Spleen (tissue), 11 donors: ENCODE data around the gene MTX2. TPM values are rescaled to one million over a fixed set of nuclear protein-coding genes. Genes with fewer than 3 reads are reported as not detected.
"Not testable (repeated sequence)": the region's sequence is repeated elsewhere in the genome, so short reads cannot be mapped to it uniquely, and the experiment has no call there.

Experiments
- DNase-seq: peaks from one replicate; pipeline ENCODE4 v3.0.0-alpha.2; 2020
- H3K27ac ChIP-seq, 8 donors: fragments of 200-600 bp; sonication (generic) in 7 of 8; 1 replicate in 4 of 8; 2 replicates in 4 of 8; pipeline versions ENCODE4 v1.5.0 to v1.8.0; 2016 to 2021; ENCODE audit warnings: inconsistent platforms in 4 of 8, mild to moderate bottlenecking in 4 of 8, moderate library complexity in 1 of 8
- H3K27me3 ChIP-seq, 7 donors: fragments of 200-600 bp; sonication (generic) in 6 of 7; replicated peaks in 1 of 7; 1 replicate in 4 of 7; 2 replicates in 3 of 7; pipeline versions ENCODE4 v1.5.0 to v1.8.0; 2016 to 2021; ENCODE audit warnings: inconsistent platforms in 3 of 7, mild to moderate bottlenecking in 1 of 7
- H3K36me3 ChIP-seq, 6 donors: fragments of 200-600 bp; sonication (generic) in 5 of 6; 1 replicate in 4 of 6; 2 replicates in 2 of 6; pipeline versions ENCODE4 v1.5.0 to v1.8.0; 2016 to 2021; ENCODE audit warnings: inconsistent platforms in 2 of 6
- H3K4me1 ChIP-seq, 6 donors: fragments of 200-600 bp; sonication (generic) in 5 of 6; 1 replicate in 3 of 6; 2 replicates in 3 of 6; pipeline versions ENCODE4 v1.5.0 to v1.8.0; 2016 to 2021; ENCODE audit warnings: inconsistent platforms in 3 of 6
- H3K4me3 ChIP-seq, 8 donors: fragments of 200-600 bp; sonication (generic) in 7 of 8; 1 replicate in 4 of 8; 2 replicates in 4 of 8; pipeline versions ENCODE4 v1.5.0 to v1.8.0; 2016 to 2021; ENCODE audit warnings: inconsistent platforms in 4 of 8, mild to moderate bottlenecking in 4 of 8, moderate library complexity in 2 of 8
- H3K9me3 ChIP-seq, 8 donors: fragments of 200-600 bp; sonication (generic) in 7 of 8; 1 replicate in 4 of 8; 2 replicates in 4 of 8; pipeline versions ENCODE4 v1.5.0 to v1.8.0; 2016 to 2021; ENCODE audit warnings: inconsistent platforms in 4 of 8
- POLR2A ChIP-seq, 3 donors: fragments of 450-650 bp; IDR thresholded peaks; one replicate each; pipeline ENCODE4 v1.5.1; 2017; ENCODE audit warnings: antibody characterized with exemption in 3 of 3, mild to moderate bottlenecking in 1 of 3
- POLR2AphosphoS5 ChIP-seq, 3 donors: sonication (generic); formaldehyde crosslinking; IDR thresholded peaks; one replicate each; pipeline ENCODE4 v1.5.1; 2017; ENCODE audit warnings: antibody characterized with exemption in 3 of 3
- WGBS, 5 donors: extraction: QIAGEN DNeasy Blood & Tissue Kit in 3 of 5; methylation state at CpG; one replicate each; pipeline versions ENCODE4 v1.1.5 to v1.1.7; 2013 to 2018; 5-methylcytosine and 5-hydroxymethylcytosine counted together
- intact Hi-C: fragments of 100-400 bp; cut with DNase I; formaldehyde crosslinking; loops from one replicate; pipeline ENCODE4 v1.15.0; 2023; ENCODE audit warnings: low total_unique reads
- polyA plus RNA-seq, 3 donors: library from polyadenylated mRNA; stranded (reverse); fragments of 200-250 nt; gene quantifications; one replicate each; pipeline ENCODE4 v1.2.1, GENCODE V29; 2013
- total RNA-seq, 7 donors: library from RNA; depleted of rRNA in 3 of 7; stranded (reverse); fragments of >200 nt in 3 of 7; fragmentation: NEBNext Ultra II Directional in 4 of 7; extraction: Animal tissue kit (Norgen Biotek cat#: 25700) in 4 of 7; gene quantifications; one replicate each; pipeline versions ENCODE4 v1.1.0 to v1.2.1, GENCODE V29; 2016 to 2021
- TF ChIP-seq, protein P1 (sequence below), 11 experiments: fragments of 200-600 bp in 7 of 11; fragments of 450-650 bp in 4 of 11; sonication (generic) in 4 of 11; IDR thresholded peaks in 8 of 11; conservative IDR thresholded peaks in 3 of 11; 1 replicate in 7 of 11; 2 replicates in 4 of 11; pipeline versions ENCODE4 v1.4.0 to v1.8.0; 2016 to 2021; ENCODE audit warnings: antibody characterized with exemption in 11 of 11, inconsistent platforms in 4 of 11, mild to moderate bottlenecking in 1 of 11
- donor health status: healthy with polysubstance abuse.
- donor health status: DM: no; HTN: no; CAD: no; lungs with moderate emphysema.
- donor health status: DM: no; HTN: no; CAD: no.
- donor health status: Bipolar disorder and iron deficiency.
- donor health status: healthy.
- donor health status: DM: no; HTN: no; CAD: no.
- donor health status: DM: yes; HTN: yes; CAD: no.

Gene MTX2
- total and polyA plus RNA-seq, 10 donors, result 11.1 to 33.8 (median 19.6) TPM

DNA sequence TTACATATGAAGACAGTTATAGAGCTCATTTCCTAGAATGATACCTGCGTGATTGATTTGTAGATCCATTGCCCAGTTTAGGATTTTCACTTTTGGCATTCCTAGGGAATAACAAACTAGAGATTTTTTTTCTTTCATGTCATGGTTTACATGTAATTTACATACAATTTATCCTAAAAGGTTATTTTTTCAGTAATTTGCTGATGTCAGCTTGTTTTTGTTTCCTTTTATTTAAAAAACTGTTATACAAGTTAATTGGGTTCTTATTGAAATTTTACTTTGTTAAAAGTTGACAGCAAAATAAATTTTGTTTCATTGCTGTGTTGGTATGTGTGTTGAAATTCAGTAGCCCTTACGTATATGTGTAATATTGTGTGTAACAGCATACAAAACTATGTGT lies 23.4 kb downstream of the MTX2 start:
- H3K27me3 ChIP-seq, result no peaks in the 10 kb centered on the region
- no peak for DNase-seq
- H3K27ac ChIP-seq, result no peak overlapping the region
- peaks cover 0 to 22% (median 13%) of the 10 kb centered on the region in 6 donors for H3K4me1 ChIP-seq
- H3K36me3 ChIP-seq, result peaks cover 0 to 4% (median 0%) of the 10 kb centered on the region in 6 donors
- H3K4me3 ChIP-seq, result no peak overlapping the region
- TF ChIP-seq, protein P1, sequence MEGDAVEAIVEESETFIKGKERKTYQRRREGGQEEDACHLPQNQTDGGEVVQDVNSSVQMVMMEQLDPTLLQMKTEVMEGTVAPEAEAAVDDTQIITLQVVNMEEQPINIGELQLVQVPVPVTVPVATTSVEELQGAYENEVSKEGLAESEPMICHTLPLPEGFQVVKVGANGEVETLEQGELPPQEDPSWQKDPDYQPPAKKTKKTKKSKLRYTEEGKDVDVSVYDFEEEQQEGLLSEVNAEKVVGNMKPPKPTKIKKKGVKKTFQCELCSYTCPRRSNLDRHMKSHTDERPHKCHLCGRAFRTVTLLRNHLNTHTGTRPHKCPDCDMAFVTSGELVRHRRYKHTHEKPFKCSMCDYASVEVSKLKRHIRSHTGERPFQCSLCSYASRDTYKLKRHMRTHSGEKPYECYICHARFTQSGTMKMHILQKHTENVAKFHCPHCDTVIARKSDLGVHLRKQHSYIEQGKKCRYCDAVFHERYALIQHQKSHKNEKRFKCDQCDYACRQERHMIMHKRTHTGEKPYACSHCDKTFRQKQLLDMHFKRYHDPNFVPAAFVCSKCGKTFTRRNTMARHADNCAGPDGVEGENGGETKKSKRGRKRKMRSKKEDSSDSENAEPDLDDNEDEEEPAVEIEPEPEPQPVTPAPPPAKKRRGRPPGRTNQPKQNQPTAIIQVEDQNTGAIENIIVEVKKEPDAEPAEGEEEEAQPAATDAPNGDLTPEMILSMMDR (IDR thresholded peaks at IDR 0.05 in 8 of 11, conservative IDR thresholded peaks at IDR 0.05 in 3 of 11), result no peak
- TF ChIP-seq POLR2AphosphoS5 (IDR thresholded peaks at IDR 0.05) (no peak), POLR2A (IDR thresholded peaks at IDR 0.05) (no peak)
- 88 to 100% (median 92%) methylated on average over 2 of the region's 2 CpGs for WGBS, 5 donors
- H3K9me3 ChIP-seq, result no peaks in the 10 kb centered on the region
- intact Hi-C loops, result no loop called here

DNA sequence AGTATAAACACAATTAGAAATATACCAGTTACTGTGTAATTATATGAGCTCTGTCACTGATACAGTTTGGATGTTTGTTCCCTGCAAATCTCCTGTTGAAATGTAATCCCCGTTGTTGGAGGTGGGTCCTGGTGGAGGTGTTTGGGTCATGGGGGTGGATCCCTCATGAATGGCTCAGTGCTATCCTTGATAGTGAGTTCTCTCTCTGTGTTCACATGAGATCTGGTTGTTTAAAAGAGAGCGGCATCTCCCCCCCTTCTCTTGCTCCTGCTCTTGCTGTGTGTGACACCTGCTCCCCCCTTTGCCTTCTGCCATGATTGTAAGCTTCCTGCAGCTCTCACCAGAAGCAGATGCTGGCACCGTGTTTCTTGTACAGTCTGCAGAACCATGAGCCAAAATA lies 24.1 kb downstream of the MTX2 start:
- peaks cover 0 to 4% (median 0%) of the 10 kb centered on the region in 6 donors for H3K36me3 ChIP-seq
- no peak for DNase-seq
- H3K4me3 ChIP-seq, result no peak overlapping the region
- intact Hi-C loops, result no loop called here
- H3K27ac ChIP-seq, result no peak overlapping the region
- no peaks in the 10 kb centered on the region for H3K9me3 ChIP-seq
- WGBS, 5 donors, result 89 to 97% (median 91%) methylated on average over 3 of the region's 3 CpGs
- H3K4me1 ChIP-seq, result peaks cover 0 to 22% (median 13%) of the 10 kb centered on the region in 6 donors
- TF ChIP-seq POLR2A (IDR thresholded peaks at IDR 0.05), result no peak
- no peak for TF ChIP-seq POLR2AphosphoS5 (IDR thresholded peaks at IDR 0.05)
- TF ChIP-seq, protein P1 (IDR thresholded peaks at IDR 0.05 in 8 of 11, conservative IDR thresholded peaks at IDR 0.05 in 3 of 11), result no peak
- no peaks in the 10 kb centered on the region for H3K27me3 ChIP-seq

DNA sequence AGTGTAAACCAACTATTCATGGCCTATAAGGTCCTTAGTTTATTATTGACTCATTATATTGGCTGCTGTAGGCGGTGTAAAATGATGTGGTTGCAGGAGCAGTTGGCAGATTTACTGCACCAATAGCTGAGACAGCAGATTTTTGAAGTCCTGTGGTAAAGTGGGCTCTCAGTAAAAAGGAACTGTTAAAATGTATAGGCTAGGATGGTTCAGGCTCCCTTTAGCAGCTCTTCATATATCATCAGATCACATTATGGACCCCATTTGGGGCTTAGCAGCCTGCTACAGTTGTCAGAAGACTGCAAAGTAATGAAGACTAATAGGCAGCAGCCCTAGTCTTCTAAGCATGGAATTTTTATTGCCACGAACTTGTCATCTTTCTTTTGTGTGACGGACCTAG lies 27.8 kb downstream of the MTX2 start:
- H3K4me1 ChIP-seq, result peaks cover 0 to 7% (median 4%) of the 10 kb centered on the region in 6 donors
- H3K27ac ChIP-seq, result no peak overlapping the region
- H3K4me3 ChIP-seq, result no peak overlapping the region
- no peaks in the 10 kb centered on the region for H3K9me3 ChIP-seq
- no peaks in the 10 kb centered on the region for H3K27me3 ChIP-seq
- intact Hi-C loops, result no loop called here
- DNase-seq, result no peak
- WGBS, 5 donors, result 77 to 82% (median 80%) methylated on average over 3 of the region's 3 CpGs
- H3K36me3 ChIP-seq, result peaks cover 0 to 12% (median 0%) of the 10 kb centered on the region in 6 donors
- TF ChIP-seq, protein P1 (IDR thresholded peaks at IDR 0.05 in 8 of 11, conservative IDR thresholded peaks at IDR 0.05 in 3 of 11), result no peak
- TF ChIP-seq POLR2AphosphoS5 (IDR thresholded peaks at IDR 0.05), result no peak
- no peak for TF ChIP-seq POLR2A (IDR thresholded peaks at IDR 0.05)

DNA sequence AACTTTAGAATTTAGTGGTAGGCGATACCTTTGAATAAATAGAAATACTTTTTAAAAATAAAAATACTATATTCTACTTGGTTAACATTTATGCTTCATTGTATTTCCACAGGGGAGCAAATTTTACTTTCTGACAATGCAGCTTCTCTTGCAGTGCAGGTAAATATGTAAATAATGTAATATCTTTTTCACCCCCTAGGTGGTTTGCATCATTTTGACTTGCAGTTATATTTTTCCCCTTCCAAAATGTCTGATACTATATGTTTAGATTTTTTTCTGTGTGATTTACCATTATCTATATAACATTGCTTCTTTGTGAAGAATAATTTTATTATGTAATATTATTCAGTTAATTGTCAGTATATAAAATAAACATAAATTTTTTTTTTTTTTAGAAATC lies 28.5 kb downstream of the MTX2 start:
- no peak overlapping the region for H3K27ac ChIP-seq
- no peak overlapping the region for H3K4me3 ChIP-seq
- 94 to 100% (median 97%) methylated on average over 1 of the region's 1 CpG for WGBS, 5 donors
- intact Hi-C loops, result no loop called here
- no peaks in the 10 kb centered on the region for H3K9me3 ChIP-seq
- H3K27me3 ChIP-seq, result no peaks in the 10 kb centered on the region
- no peak for DNase-seq
- peaks cover 0 to 12% (median 0%) of the 10 kb centered on the region in 6 donors for H3K36me3 ChIP-seq
- TF ChIP-seq, protein P1 (IDR thresholded peaks at IDR 0.05 in 8 of 11, conservative IDR thresholded peaks at IDR 0.05 in 3 of 11), result no peak
- TF ChIP-seq POLR2AphosphoS5 (IDR thresholded peaks at IDR 0.05) (no peak), POLR2A (IDR thresholded peaks at IDR 0.05) (no peak)
- H3K4me1 ChIP-seq, result peaks cover 0 to under 1% (median 0%) of the 10 kb centered on the region in 6 donors

DNA sequence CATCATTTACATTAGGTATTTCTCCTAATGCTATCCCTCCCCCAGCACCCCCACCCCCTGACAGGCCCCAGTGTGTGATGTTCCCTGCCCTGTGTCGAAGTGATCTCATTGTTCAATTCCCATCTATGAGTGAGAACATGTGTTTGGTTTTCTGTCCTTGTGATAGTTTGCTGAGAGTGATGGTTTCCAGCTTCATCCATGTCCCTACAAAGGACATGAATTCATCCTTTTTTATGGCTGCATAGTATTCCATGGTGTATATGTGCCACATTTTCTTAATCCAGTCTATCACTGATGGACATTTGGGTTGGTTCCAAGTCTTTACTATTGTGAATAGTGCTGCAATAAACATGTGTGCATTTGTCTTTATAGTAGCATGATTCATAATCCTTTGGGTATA lies 36.8 kb downstream of the MTX2 start:
- intact Hi-C loops, H3K4me1 ChIP-seq: not testable (repeated sequence)
- 94 to 100% (median 98%) methylated on average over 1 of the region's 1 CpG for WGBS, 5 donors

More for the DNA sequence above, 36.8 kb downstream of the MTX2 start:
- not testable (repeated sequence) for H3K4me3 ChIP-seq, H3K27ac ChIP-seq, DNase-seq, H3K27me3 ChIP-seq, H3K9me3 ChIP-seq
- H3K36me3 ChIP-seq, result peaks cover 0 to 26% (median 0%) of the 10 kb centered on the region in 6 donors
